Stimulated activated CD8-positive, alpha-beta memory T cell treated with anti-CD3 and anti-CD28 coated beads, Interleukin-15, amount 100 ng/mL, for 48 hours (primary cell): ENCODE results near the gene LAMC2.

Experiments
- DNase-seq, 2 donors: peaks; one replicate each; pipeline ENCODE4 v3.0.0-alpha.2; 2020; ENCODE audit warnings: low read depth in 2 of 2

The LAMC2 gene

DNA sequence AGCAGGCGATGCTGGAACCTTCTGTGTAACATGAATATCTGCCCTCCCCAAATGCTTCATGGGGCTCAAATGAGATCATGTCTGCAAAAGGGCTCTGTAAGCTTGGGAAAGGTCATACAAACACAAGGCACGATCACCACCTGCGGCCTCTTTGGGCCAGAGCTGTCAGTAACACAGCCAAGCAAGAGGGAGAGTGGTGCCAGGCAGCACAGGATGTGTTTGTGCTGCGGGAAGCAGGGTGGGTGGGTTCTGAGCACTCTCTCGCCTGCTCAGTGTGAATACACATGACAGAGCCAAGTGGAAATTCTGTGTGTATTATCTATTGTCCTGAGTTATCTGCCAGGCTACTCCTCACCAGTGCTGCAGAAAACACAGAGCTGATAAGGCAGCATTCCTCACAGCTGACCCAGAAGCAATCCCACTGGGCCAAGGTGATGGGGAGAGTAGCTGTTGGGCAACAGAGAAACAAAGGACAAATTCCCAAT, 101.2 kb downstream of the LAMC2 start:
- no peak for DNase-seq

DNA sequence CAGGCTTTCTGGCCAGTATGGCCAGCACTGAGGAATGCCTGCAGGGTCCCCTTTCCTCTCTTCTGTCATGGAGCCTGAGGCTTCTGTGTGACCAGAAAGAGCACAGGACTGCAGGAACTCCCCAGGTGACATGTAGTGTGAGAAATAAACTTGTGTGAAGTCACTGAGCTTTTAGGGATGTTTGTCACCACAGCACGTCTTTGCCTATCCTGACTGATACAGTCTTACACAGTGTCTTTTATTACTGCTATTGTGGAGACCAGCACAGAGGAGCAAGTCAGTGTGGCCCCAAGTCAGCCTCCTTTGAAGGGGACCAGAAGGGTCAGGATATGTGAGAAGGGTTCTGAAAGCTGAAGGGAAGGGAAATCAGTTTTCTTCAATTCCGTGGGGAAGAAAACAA, 102.5 kb downstream of the LAMC2 start:
- no peak for DNase-seq

DNA sequence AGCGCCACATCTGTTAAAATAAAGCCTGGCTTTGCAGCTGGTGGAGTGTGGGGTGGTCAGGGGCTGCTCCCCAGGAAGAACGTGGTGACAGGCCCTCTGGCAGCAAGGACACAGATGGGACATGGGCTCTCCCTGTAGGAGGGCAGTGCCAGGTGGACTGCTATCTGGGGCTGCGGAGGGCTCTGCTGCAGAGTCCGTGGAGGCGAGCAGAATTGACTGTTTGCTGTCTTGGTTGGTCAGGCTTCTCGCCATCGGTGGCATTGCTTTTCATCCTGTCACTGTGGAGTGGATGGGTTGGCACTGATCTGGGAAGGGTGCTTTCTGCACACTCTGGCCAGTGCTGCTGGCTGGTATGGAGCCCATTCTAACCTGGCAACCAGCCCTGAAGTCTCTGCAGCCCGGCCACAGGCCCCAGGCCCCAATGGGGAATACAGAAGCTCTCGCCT, 103.0 kb downstream of the LAMC2 start:
- DNase-seq = no peak

DNA sequence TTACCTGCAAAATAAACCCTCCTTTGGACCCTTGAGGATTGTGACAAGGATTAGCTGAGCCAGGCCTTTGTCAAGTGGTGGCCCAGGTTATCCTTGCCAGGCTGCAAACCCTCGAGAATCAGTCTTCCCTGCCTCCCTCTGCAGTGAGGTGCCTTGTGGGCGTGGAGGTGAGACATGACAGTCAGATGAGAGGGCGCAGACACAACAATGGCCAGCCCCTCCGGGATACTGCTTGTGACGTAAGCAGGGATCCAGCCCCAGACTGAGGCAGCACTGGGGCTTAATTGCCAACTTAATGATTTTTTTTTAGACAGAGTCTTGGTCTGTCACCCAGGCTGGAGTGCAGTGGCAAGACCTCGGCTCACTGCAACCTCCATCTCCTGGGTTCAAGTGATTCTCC, 104.6 kb downstream of the LAMC2 start:
- DNase-seq = no peak

DNA sequence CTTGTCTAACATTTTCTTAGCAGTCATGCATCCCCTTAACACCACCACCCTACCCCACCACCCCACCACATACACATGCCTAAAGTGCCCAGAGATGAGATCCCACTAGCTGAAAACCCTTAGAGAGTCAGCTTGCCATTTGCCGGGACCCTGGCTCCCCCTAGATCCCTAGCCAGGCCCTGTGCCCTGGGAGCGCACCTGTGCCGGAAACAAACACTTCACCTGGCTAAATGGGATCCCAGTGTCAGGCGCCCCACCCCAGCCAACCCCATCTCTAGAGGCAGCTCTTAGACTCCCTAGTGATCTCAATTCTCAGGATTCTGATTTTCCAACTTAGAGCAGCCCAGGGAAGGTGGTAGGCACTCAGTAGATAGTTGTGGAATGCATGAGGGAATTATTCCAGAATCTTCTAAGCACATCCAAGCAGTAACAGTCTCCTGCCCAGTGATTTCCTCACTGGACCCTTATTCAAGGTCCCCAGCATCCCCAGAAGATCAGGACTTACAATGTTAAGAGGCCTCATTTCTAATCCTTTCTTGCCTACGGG, 105.2 kb downstream of the LAMC2 start:
- DNase-seq = no peak

DNA sequence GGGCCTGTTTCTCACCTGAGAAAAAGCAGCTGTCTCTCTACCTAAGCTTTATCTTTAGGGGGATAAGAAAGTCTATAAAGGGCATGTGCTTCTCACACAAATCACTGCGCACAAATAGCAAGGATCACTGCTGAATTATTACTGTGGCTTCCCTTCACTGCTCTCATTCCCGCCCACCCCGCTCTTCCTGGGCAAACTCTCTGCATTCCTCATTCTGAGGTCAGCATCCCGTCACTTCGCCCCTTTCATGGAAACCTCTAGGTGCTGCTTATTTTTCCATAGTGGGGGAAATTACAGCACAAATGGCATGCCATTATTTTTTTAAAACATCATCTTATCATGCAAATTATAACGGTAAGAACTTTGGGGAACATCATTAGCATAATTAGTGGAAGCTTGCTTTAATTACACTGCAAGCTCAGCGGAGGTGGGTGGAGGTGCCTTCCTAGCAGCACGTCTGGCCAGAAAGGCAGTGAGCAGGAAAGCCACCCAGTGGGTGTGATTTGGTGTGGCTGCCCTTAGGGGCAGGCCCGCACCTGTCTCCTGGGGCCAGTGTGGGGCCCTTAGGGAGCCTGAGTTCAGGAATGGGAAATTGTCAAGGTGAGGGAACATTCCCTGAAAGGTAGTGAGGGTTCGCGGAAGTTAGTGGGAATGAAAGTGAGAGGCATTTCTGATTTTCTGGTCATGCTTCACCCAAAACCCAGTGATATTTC, 105.9 kb downstream of the LAMC2 start:
- DNase-seq = no peak

DNA sequence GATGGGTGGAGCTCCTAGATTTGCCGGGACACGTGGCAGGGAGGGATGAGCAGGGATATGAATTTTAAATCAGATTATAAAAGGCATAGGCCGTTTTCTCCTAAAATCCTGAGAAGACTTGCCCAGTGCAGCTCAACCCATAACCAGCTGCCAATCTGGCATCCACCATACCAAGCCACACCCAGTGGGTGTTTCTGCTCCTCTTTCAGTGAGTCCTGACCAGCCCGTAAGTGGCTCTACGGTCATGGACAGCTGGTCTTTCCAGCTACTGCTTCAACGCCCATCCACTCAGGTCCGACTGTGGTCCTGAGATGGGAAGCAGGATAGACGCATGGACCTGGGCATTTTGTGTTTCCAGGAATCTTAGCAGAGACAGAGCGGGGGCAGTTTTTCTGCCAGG, 107.2 kb downstream of the LAMC2 start:
- no peak for DNase-seq

DNA sequence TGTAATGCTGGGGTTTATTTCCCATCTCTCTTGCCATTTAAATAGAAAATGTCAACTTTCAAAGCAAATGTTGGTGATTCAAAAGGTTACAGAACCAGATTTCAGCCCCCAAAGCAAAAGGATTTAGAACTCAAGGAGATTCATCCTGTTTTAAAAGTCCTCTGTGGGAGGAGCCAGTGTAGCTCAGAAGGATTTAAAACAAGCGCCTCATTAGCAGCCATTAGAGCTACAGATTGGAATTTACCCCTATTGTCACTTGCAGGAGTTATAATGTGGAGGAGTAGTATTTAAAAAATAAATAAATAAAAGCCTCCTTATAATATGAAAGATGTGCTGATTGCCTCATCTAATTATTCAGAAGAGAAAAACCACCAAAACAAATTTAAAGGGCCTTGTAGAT, 107.8 kb downstream of the LAMC2 start:
- DNase-seq = no peak
